ENCODE results near the gene COMTD1.

GRCh38 chr10:75272896-75273295 lies 37.1 kb upstream of the COMTD1 start:
- TF ChIP-seq CTCF (IDR thresholded peaks at IDR 0.05; ENCODE audit: low read depth, low read length) (no peak), EZH2phosphoT487 (IDR thresholded peaks at IDR 0.05; ENCODE audit: low read depth) (no peak)

Data from OCI-LY3 (cell line).